ENCODE data around the gene IGSF3. TPM values are rescaled to one million over a fixed set of nuclear protein-coding genes. Genes with fewer than 3 reads are reported as not detected.

IGSF3 gene
- total RNA-seq, 1 donor from 2014 or later, result 34.8 TPM

DNA sequence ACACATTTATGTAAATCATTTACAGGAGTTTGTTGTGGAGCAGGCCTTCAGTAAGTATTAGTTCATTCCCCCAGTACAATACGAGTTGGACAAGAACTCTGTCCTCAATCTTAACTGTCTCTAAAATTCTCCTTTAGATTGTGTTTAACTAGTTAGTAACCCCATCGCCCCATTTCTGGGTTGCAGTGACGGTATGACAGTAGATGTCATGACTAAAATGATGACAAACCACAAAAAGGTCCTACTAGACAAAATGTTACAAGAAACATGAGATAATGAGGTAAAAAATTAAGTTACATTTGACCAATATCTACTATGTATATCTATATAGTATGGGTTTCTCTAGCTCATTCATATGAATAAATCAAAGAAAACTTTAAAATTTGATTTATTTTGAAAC lies 137.9 kb downstream of the IGSF3 start:
- no peaks in the 10 kb centered on the region for H3K27me3 ChIP-seq (ENCODE audit: control insufficient read depth, insufficient read depth, low read length)
- TF ChIP-seq, protein P1, sequence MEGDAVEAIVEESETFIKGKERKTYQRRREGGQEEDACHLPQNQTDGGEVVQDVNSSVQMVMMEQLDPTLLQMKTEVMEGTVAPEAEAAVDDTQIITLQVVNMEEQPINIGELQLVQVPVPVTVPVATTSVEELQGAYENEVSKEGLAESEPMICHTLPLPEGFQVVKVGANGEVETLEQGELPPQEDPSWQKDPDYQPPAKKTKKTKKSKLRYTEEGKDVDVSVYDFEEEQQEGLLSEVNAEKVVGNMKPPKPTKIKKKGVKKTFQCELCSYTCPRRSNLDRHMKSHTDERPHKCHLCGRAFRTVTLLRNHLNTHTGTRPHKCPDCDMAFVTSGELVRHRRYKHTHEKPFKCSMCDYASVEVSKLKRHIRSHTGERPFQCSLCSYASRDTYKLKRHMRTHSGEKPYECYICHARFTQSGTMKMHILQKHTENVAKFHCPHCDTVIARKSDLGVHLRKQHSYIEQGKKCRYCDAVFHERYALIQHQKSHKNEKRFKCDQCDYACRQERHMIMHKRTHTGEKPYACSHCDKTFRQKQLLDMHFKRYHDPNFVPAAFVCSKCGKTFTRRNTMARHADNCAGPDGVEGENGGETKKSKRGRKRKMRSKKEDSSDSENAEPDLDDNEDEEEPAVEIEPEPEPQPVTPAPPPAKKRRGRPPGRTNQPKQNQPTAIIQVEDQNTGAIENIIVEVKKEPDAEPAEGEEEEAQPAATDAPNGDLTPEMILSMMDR (IDR thresholded peaks at IDR 0.05; ENCODE audit: insufficient read depth, low read length, poor library complexity, severe bottlenecking), result no peak
- no peak overlapping the region for H3K4me3 ChIP-seq (ENCODE audit: low read depth, low read length)
- no peaks in the 10 kb centered on the region for H3K36me3 ChIP-seq (ENCODE audit: control insufficient read depth, insufficient read depth, low read length)
- DNase-seq (ENCODE audit: low read depth), result no peak

DNA sequence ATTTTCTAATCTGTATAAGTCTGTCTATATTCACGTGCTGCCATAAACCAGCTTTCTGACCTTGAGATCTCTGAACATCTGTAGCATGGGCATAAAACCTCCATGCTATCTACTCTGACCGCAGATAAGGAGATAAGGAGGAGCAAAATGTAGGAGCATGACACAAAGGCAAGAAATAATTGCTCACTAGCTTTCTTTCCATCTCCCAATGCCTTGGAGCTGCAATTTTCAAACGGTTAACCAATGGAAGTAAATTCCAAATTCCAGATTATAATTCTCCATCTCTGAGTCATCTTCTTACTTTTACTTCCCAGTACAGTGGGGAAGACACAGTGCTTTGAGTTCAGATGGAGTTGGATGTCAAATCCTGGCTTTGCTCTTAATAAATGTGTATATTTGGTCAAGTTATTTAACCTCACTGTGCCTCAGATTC lies 138.3 kb downstream of the IGSF3 start:
- TF ChIP-seq, protein P1 (IDR thresholded peaks at IDR 0.05; ENCODE audit: insufficient read depth, low read length, poor library complexity, severe bottlenecking), result no peak
- DNase-seq (ENCODE audit: low read depth), result no peak
- Histone ChIP-seq H3K36me3 (ENCODE audit: control insufficient read depth, insufficient read depth, low read length) (no peaks in the 10 kb centered on the region), H3K27me3 (ENCODE audit: control insufficient read depth, insufficient read depth, low read length) (no peaks in the 10 kb centered on the region), H3K4me3 (ENCODE audit: low read depth, low read length) (no peak overlapping the region)

DNA sequence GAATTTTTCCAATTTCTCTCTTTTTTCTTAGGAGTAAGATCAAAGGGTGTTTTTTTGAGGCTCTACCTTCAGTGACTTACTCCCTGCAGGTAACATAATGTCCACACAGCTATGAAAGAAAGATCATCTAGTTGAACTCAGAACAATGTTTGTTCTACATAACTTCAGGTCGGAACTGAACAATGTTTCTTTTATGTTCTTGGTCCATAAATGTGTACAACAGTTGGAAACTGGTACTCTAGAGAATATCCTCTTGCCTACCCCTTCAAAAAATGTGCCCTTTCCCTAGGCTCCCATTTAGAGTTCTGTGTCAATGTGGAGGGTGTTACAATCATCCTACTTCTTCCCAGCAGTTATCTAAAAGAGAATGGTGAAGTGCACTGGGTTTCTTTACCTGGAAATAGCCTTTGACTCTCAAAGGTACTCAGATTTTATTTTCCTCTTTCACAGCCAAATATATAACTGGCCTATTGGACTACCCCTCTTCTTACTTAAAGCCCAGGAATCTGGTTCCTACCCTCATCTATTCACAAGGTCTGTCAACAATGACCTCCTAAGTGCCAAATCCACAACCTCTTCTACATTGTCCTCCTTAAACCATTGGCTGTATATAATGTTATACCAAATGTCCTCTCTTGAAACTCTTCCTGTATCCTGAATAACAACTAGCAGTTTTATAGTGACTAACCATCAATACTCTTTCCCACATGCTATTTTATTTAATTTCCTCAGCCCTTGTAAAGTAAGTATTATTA lies 139.0 kb downstream of the IGSF3 start:
- TF ChIP-seq, protein P1 (IDR thresholded peaks at IDR 0.05; ENCODE audit: insufficient read depth, low read length, poor library complexity, severe bottlenecking), result no peak
- H3K4me3 ChIP-seq (ENCODE audit: low read depth, low read length), result no peak overlapping the region
- no peak for DNase-seq (ENCODE audit: low read depth)
- H3K36me3 ChIP-seq (ENCODE audit: control insufficient read depth, insufficient read depth, low read length), result no peaks in the 10 kb centered on the region
- no peaks in the 10 kb centered on the region for H3K27me3 ChIP-seq (ENCODE audit: control insufficient read depth, insufficient read depth, low read length)

DNA sequence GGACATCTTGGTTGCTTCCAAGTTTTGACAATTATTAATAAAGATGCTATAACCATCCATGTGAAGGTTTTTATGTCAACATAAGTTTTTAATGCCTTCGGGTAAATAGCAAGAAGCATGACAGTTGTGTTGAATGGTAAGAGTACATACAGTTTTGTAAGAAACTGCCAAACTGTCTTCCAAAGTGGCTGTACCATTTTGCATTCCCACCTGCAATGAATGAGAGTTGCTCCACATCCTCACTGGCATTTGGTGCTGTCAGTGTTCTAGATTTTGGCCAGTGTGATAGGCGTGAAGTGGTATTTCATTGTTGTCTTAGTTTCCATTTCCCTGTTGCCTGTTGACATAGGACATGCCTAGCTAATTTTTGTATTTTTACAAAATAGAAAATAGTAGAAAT lies 142.1 kb downstream of the IGSF3 start:
- TF ChIP-seq, protein P1 (IDR thresholded peaks at IDR 0.05; ENCODE audit: insufficient read depth, low read length, poor library complexity, severe bottlenecking), result no peak
- DNase-seq (ENCODE audit: low read depth), result no peak
- Histone ChIP-seq H3K36me3 (ENCODE audit: control insufficient read depth, insufficient read depth, low read length) (no peaks in the 10 kb centered on the region), H3K4me3 (ENCODE audit: low read depth, low read length) (no peak overlapping the region), H3K27me3 (ENCODE audit: control insufficient read depth, insufficient read depth, low read length) (no peaks in the 10 kb centered on the region)

Other genes starting within 250 kb of the IGSF3 start
- gene CD58, start 96.7 kb downstream of the IGSF3 start, total RNA-seq, result 17.9 and 25.4 TPM in 2 replicates
- gene CD2, start 86.7 kb upstream of the IGSF3 start, total RNA-seq, result not detected in 2 replicates
- 90.0 and 91.3 TPM in 2 replicates for gene PTGFRN, start 242.2 kb upstream of the IGSF3 start, total RNA-seq

All from kidney epithelial cell (primary cell).